ENCODE data around the gene SF3B6.
"Not testable (repeated sequence)": the region's sequence is repeated elsewhere in the genome, so short reads cannot be mapped to it uniquely, and the experiment has no call there.

GRCh38 chr2:24095171-24095677 is 19.1 kb upstream of the SF3B6 start:
- TF ChIP-seq, protein P1, sequence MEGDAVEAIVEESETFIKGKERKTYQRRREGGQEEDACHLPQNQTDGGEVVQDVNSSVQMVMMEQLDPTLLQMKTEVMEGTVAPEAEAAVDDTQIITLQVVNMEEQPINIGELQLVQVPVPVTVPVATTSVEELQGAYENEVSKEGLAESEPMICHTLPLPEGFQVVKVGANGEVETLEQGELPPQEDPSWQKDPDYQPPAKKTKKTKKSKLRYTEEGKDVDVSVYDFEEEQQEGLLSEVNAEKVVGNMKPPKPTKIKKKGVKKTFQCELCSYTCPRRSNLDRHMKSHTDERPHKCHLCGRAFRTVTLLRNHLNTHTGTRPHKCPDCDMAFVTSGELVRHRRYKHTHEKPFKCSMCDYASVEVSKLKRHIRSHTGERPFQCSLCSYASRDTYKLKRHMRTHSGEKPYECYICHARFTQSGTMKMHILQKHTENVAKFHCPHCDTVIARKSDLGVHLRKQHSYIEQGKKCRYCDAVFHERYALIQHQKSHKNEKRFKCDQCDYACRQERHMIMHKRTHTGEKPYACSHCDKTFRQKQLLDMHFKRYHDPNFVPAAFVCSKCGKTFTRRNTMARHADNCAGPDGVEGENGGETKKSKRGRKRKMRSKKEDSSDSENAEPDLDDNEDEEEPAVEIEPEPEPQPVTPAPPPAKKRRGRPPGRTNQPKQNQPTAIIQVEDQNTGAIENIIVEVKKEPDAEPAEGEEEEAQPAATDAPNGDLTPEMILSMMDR (IDR thresholded peaks at IDR 0.05), result not testable (repeated sequence)
- not testable (repeated sequence) for TF ChIP-seq EP300, POLR2A (IDR thresholded peaks at IDR 0.05)

All from ovary (tissue), 3 donors.